Lower leg skin (tissue), 3 donors: ENCODE data around the gene MYO1E.

ENCODE experiments used
- CTCF ChIP-seq, 3 donors: fragments of 450-650 bp; IDR thresholded peaks; one replicate each; pipeline ENCODE4 v1.5.1; 2016; ENCODE audit warnings: antibody characterized with exemption in 3 of 3, mild to moderate bottlenecking in 3 of 3, moderate library complexity in 2 of 3
- POLR2A ChIP-seq, 2 donors: fragments of 450-650 bp; IDR thresholded peaks; one replicate each; pipeline ENCODE4 v1.6.1; 2016 to 2017; ENCODE audit warnings: antibody characterized with exemption in 2 of 2, mild to moderate bottlenecking in 1 of 2, moderate library complexity in 1 of 2

- TF ChIP-seq CTCF (IDR thresholded peaks at IDR 0.05): no peak
- no peak for TF ChIP-seq POLR2A (IDR thresholded peaks at IDR 0.05)
These were observed 44.7 kb downstream of the MYO1E start for GRCh38 chr15:59327942-59328341.
